Jurkat, Clone E6-1 (cell line): ENCODE data around the gene TTC32.
A peak's percentile ranks its signal among the peaks of the same experiment; 100 is the strongest.
"Not testable (repeated sequence)": the region's sequence is repeated elsewhere in the genome, so short reads cannot be mapped to it uniquely, and the experiment has no call there.

Experiments
- DNase-seq: peaks from one replicate; pipeline ENCODE4 v3.0.0-alpha.2; 2011; ENCODE audit warnings: low read depth, low spot score
- H3K4me3 ChIP-seq: 2 replicates; pipeline ENCODE4 v1.5.1; 2011; ENCODE audit warnings: mild to moderate bottlenecking, low read length, control low read depth, moderate library complexity

TTC32 gene

DNA sequence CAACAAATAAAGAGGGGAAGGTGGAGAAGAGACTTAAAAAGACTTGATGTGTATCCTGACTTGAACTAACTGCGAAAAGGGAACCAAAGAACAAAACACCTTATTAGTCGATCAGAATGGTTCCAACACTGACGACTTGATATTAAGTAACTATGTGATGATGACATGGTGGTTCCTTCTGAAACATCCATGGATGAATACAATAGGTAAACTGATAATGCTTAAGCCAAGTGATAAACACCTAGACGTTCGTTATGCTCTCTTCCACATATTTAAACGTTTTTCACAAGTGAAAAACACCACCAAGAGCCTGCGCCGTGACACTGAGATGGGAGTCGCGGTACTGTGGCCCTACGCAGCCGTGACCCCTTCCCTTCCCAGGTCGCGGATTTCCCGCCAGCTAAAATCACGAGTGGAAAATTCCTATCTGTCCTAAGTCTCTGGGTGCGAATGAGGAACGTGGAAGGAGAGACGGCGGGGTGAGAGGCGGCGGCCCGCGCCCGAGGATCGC lies 797 bp downstream of the TTC32 start:
- DNase-seq = peak; percentile 25
- peak overlapping the region; percentile 80 for H3K4me3 ChIP-seq

DNA sequence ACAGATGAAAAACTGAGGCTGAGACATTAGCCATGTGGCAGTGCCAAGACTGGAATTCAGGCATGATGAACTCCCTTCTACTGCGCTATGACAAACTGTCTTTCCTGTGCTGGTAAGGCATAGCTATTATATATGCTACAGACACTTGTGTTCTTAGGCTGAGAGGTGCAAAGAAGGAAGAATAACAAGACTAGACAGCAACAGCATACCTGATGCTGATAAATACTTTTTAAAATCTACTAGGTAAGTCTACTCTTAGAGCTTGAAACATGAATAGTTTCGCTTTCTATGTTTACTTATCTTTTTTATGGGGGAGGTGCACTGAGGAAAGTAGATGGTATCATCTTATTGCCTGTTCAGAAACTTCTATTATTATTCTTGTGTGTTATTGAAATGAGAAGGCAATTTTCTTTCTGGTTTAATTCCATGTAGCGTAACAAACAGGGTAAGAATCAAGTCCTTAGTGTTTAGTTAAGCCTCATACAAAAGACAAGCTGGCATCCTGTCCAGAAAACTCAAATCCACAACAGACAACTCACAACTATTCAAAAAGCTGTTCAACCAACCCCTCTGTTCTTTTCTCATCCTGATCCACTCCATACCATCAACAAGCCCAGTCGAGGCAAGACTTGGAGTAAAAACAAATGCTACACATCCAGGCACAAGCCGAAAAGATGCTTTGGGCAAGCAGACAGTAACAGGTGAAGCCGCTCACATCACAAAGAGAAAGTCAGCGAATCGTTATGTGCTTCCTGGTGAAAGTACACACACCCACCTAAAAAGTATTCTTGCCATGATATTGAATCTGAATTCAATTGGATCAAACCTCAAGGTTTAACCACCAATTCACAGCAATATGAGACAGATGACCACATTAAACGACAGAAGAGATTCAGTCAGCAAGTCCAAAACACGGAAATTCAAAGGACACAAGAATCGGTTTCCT lies 1.5 kb downstream of the TTC32 start:
- peak overlapping the region; percentile 80 for H3K4me3 ChIP-seq

DNA sequence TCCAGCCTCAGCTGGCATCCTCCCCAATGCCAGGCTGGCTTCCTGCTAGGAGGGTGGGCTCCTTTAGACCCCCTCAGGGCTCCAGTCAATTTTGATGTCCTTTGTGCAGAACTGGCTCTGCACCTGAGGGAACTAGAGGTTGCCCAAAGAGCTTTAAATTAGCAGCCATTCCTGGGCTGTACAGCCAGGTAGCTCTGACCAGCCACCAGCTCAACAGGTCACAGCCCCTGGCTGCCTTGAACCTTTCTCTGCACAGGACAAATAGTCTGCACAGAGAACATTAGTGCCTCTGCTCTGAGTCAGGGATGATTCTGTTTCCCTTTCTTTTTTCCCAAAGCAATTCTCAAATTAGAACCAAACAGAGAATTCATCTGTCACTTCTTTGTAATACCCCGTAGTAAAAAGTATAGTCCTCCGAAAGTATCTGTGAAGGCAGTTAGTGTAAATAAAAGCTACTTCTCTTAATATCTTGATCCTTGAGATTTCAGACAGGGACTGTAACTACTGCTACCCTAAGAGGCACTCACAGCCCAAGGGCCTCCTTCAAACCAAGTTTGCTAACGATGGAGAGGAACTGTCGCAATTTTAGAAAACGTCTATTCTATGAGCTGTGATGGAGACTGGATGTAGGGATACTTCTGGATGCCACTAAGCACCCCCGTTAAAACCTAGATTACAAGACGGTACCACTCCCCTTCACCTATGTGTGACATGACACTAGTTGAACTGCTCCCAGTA lies 3.0 kb downstream of the TTC32 start:
- no peak for DNase-seq
- H3K4me3 ChIP-seq = no peak overlapping the region

More for the DNA sequence above, 1.5 kb downstream of the TTC32 start:
- DNase-seq = peak; percentile 28

DNA sequence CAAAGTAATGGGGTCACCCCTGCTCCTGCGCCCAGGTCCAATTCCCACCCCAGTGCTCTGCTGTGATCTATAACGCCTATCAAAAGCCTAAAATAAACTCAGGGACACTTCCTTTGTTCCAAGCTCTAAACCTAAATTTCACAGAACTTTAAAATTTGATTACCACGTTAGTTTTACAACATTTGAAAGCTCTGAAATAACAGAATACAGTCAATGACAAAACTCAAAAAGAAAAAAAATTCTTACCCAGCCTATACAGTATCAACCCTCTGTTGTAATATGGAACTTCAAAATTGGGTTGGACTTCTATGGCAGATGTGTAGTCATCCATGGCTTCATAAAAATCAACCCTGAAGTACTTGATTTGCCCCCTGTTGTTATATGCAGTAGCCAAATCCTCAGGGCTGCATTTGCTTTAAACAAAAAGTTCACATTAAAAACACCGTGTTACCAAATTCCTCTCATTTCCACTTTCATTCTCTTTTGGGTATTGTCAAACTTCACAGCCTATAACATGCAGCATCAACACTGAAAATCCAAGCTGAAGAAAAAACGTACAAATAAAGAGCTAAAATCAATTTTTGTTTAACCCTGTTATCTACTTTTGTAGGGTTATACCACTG lies 4.0 kb downstream of the TTC32 start:
- no peak overlapping the region for H3K4me3 ChIP-seq
- DNase-seq = no peak

DNA sequence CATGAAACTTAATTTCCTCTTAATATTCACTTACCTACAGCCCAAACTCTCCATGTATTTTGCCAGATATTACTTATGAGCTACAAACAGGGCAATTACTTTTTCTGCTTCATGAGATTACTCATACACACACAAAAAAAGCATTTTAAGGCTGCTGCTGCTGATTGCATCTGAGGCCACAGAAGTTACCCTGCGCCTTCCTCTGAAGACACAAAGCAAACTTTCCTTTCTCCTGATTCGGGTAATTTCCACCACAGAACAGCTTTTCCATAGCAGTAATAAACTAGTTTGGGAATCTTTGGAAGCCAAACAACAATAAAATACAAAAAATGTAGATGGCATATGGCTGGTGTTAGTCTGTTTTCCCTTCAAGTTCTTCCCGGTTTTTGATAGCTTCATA lies 6.2 kb downstream of the TTC32 start:
- H3K4me3 ChIP-seq = no peak overlapping the region
- DNase-seq = no peak

DNA sequence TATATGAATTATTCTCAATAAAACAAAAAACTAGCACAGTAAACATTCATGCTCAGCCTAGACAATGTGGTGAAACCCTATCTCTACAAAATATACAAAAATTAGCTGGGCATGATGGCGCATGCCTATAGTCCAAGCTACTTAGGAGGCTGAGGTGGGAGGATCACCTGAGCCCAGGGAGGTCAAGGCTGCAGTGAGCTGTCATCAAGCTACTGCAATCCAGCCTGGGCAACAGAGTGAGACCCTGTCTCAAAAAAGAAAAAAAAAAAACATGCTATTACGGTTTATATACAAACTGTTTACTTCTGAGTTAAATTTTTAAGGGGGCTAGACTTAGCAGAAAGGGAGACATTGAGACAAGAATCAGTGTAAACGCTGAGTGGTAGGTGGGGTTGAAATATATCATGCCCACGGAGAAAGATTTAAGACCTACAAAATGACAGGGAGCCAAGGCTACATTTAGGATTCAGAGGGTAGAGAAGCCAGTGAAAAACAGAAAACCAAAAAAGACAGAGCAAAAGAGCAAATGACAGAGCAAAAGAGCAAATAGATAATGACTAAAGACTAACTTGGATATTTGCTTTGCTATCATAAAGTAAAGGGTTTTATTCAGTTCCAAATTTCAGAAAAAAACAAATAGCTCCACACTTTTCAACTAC lies 7.5 kb downstream of the TTC32 start:
- H3K4me3 ChIP-seq = no peak overlapping the region

DNA sequence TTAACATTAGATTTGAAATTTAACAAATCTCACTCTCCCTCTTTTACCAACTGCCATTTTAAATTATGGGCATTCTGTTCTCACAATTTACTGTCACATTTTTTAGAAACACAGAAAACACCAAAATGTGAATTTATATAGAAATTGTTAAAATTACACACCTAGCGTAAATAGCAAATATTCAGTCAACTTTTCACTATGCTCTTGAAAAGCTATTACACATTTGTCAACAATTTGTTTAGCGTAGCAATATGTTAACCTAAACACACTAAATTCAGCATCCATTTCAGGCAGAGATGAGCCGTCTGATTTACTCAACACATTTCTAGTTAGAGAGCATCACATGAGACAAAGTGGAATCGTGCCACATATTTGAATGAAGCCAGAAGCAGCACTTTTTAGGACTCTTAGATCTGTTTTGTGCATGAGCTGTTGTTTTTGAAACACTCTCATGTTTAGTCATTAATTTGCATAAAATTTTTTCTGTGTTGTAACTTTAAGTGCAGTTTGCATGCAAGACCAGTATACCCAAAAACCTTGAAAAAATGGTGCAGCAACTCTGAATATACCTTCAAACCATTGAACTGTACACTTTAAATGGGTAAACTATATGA lies 8.2 kb downstream of the TTC32 start:
- H3K4me3 ChIP-seq = no peak overlapping the region

More for the DNA sequence above, 7.5 kb downstream of the TTC32 start:
- DNase-seq = no peak

DNA sequence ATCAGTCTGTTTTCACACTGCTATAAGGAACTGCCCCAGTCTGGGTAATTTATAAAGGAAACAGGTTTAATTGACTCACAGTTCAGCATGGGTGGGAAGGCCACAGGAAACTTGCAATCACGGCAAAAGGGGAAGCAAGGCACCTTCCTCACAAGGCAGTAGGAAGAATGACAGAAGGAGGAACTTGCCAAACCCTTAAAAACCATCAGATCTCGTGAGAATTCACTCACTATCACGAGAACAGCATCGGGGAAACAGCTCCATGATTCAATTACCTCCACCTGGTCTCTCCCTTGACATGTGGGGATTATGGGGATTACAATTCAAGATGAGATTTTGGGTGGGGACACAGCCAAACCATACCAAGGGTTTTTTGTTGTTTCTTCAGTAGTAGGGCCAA lies 9.8 kb downstream of the TTC32 start:
- not testable (repeated sequence) for H3K4me3 ChIP-seq, DNase-seq

More for the DNA sequence above, 8.2 kb downstream of the TTC32 start:
- no peak for DNase-seq

DNA sequence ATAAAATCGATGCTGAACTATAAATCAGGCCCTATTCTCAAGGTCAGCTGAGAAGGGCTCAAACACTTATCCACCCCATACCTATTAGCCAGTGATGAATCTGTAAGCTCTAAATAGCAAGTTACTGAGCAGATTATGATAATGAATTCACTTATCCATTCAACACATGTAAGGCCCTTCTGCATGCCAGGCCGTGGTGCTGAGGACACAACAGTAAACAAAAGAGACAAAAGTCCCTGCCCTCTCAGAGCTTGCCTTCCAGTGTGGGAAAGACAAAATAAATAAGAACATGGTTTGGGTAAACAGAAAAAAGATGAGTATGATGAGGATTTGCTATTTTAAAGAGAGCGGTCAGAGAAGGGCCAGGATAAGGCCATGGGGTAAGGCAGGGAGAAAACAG lies 11.7 kb downstream of the TTC32 start:
- H3K4me3 ChIP-seq = no peak overlapping the region
- no peak for DNase-seq

DNA sequence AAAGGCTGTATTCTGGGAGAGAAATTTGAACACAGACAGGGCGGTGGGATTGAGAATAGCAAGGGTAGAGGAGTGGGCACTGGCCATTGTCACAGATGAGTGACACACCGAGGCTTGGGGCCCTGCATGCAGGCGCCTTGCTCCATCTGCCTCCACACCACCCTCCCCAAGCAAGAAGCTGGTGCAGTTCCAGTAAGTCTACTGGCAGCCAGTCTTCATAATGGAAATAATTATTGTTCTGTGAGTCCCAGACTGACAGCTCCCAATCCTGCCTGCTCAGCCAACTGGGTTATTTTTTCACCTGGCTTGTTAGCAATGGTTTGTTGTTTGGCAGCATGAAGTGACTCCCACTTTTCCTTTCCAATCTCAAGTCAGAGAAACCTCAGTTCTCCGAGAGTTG lies 13.0 kb downstream of the TTC32 start:
- no peak overlapping the region for H3K4me3 ChIP-seq
- DNase-seq = no peak

DNA sequence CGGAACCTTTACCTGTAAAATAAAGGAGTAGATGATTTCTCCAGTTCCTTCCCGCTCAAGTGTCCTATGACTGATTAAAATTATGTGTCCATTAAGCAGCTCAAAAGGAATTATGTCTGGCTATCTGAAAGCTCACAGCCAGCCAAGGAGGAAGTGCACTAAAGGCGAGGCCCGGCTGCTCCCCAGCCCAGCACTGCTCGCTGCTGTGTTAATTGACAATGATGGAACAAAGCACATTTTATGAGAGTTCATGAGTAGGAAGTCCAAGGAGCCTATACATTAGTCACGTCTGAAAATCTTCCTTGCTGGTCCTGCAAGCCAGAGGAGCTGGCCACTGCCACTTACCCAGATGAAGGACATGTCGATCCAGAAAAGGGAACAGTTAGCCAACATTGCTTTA lies 14.3 kb downstream of the TTC32 start:
- no peak overlapping the region for H3K4me3 ChIP-seq
- no peak for DNase-seq

DNA sequence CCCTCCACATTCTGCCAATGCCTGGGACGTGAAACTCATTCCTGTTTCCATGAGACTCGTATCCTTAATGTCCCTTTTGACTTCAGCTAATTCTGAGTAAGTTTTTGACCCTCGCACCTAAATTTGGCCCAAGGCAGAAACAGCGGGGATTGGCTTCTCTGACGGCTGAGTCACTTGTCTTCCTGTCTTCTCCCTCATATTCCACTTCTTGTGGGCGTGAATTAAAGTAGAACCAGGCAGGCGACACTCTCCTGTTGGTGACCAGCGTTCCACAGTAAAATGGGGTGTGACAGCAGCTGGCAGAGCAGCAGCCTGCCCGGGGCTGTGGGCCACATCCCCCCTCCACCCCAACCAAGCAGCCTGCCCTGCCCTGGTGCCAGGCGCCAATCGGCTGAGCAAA lies 15.5 kb downstream of the TTC32 start:
- H3K4me3 ChIP-seq = no peak overlapping the region
- DNase-seq = no peak

DNA sequence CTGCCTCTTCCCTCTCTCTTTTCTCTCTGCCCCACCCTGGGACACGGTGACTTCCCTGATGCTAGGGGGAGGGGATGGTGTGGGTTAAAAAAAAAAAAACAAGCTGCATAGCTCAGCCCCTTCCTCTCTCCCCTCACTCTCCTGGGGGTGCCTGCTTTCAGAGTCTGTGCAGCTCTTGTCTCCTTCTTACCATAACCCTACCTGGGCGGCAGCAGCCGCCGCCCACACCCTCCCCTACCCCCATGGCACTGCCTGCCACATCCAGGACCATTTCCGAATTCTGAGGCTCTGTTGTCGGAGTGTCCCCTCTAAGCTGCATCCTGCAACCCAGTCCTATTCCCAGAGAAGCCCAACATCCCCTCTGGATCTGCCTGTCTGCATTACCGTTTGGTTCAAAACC lies 16.0 kb downstream of the TTC32 start:
- H3K4me3 ChIP-seq = no peak overlapping the region
- no peak for DNase-seq

DNA sequence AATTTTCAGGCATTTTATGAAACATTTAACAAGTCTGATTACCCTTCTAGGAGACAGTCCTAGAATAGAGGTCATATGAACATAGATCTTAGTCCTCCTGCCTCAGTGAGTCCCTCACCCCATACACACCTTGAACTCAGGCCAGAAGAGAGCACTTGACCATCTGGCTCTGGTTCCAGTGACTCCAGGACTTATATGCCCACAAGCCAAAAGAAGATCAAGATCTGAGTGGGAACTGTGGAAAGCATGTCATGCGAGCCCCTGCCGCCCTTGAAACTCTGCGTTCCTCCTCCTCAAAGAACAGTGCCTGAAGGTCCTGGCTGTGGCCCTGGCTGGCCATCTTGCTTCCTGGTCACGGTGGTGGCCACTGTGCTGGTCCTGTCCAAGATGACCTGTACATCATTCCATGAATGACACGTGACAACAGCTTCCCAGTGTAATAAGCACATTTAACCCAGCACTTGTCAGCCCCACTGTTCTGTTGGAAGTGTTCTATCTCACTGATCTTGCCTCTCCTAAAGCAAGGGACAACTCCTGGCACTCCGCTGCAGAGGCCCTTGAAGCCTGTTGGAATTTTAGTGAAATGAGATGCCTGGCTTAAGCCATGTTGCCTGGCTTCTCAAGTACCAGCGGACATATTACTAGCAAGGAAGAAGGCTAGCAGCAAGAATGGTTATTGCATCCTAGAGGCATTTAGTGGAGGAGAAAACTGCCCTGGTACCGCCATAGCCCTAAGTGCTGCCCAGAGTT lies 17.6 kb downstream of the TTC32 start:
- no peak for DNase-seq
- H3K4me3 ChIP-seq = no peak overlapping the region

DNA sequence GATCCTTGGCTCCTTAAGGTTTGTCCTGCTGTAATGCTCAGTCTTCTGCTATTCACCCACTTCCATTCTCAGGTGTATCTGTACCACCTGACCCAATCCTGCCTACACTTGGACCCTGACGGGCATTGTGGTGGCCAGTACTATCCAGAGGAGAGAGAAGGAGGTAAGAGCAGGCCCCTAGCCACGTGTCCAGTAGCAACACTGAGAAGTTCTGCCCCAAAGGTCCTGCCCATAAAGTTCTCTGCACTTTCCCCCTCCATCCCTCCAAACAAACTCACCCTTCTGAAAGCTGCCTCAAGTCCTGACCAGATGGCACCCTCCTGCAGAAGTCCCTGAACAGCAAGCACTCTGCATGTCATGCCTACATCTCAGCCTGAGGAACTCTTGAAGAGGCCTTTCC lies 18.3 kb downstream of the TTC32 start:
- no peak overlapping the region for H3K4me3 ChIP-seq
- DNase-seq = no peak

DNA sequence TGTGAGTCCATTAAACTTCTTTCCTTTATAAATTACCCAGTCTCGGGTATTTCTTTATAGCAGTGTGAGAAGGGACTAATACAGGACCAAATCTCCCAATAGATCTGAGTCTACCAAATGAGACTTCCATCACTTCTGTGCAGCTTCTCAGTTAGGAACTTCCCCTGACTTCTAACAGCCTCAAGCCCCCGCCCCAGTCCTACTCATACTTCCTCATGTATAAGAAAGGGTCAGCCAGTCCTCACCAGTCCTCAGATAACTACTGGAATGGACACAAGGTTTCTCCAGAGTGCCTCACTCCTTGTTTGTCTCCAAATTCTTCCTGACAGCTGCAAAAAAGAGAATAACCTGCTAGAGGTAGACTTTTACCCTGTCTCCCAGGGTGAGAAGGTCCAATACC lies 19.5 kb downstream of the TTC32 start:
- H3K4me3 ChIP-seq = no peak overlapping the region
- DNase-seq = no peak

DNA sequence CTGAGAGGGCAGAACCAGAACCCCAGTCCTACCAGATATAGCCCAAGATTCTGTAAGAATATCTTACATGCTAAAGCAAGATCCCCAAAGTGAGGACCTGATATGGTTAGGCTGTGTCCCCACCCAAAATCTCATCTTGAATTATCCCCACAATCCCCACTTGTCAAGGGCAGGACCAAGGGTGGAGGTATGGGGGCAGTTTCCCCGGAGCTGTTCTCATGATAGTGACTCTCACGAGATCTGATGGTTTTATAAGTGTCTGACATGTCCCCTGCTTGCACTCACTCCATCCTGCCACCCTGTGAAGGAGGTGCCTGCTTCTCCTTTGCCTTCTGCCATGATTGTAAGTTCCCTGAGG lies 19.9 kb downstream of the TTC32 start:
- H3K4me3 ChIP-seq = no peak overlapping the region

DNA sequence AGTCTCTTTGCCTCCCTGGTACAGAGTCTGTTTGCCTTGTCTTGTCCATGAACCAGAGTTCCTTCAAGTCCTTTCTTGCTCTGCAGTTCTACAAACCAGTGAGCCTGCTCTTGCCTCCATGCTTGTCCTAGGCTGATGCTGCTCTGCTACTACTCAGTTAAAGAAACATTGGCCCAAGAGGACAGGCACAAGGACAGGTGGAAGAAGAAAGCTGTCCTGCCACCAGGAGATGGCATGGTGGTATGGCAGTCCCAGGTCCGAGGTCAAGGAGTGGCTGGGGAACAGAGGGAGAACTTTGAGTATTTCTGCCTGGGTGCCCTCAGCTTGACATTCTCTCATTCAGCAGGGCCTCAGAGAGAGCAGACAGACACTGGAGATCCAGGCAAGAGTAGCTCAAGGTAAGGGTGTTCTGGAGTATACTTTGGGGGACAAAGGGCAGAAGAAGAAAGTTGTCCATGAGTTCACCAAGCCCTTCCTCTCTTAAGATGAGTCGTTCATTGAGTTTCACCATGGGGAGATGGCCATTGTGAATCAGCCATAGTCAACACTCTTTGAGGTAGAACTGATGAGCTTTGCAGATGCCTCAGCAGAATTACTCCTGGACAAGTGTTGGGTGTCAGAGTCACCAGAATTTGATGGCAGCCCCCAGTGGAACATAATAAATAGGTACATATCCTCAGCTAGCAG lies 20.4 kb downstream of the TTC32 start:
- H3K4me3 ChIP-seq = no peak overlapping the region
- DNase-seq = no peak

More for the DNA sequence above, 19.9 kb downstream of the TTC32 start:
- DNase-seq = no peak
